ENCODE measurements around the gene CSMD2. TPM values are rescaled to one million over a fixed set of nuclear protein-coding genes. Genes with fewer than 3 reads are reported as not detected.

CSMD2 gene
- total RNA-seq, 2 donors from 2014 or later: not detected

- H3K27ac Mint-ChIP-seq: no peak overlapping the region
These were observed 350.0 kb downstream of the CSMD2 start for GRCh38 chr1:33815061-33815460.

DNA sequence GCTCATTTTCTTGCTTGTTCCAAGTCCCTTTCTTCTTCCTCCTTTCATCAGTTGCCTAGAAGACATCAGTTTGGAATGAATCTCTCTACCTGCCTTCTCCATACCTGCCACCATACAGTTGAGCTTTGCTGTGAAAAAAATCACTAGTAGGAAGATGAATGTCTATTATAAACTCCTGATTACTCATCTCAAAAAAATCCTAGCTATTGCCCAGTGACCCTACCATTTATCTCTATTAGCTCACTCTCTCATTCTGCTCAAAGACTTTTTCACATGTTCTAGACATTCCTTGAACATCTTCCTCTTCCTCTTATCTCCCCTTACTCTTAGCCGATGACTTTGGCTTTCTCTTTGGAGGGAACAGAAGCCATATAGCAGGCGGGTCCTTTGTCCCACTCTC, 350.9 kb downstream of the CSMD2 start:
- H3K36me3 Mint-ChIP-seq (ENCODE audit: low read depth): no peaks in the 10 kb centered on the region
- ATAC-seq (replicated peaks): no peak
- no peaks in the 10 kb centered on the region for H3K4me1 Mint-ChIP-seq
- H3K27ac Mint-ChIP-seq: no peak overlapping the region
- H3K4me3 Mint-ChIP-seq: no peak overlapping the region
- peaks cover 23% of the 10 kb centered on the region for H3K27me3 Mint-ChIP-seq
- peaks cover 3% of the 10 kb centered on the region for H3K9me3 Mint-ChIP-seq

More at GRCh38 chr1:33815061-33815460, 350.0 kb downstream of the CSMD2 start:
- Mint-ChIP-seq H3K4me3 (no peak overlapping the region), H3K27me3 (peaks cover 23% of the 10 kb centered on the region), H3K36me3 (ENCODE audit: low read depth) (no peaks in the 10 kb centered on the region), H3K9me3 (peaks cover 3% of the 10 kb centered on the region), H3K4me1 (no peaks in the 10 kb centered on the region)
- ATAC-seq (replicated peaks): no peak

GRCh38 chr1:33810571-33810970, 354.5 kb downstream of the CSMD2 start:
- H3K4me3 Mint-ChIP-seq: no peak overlapping the region
- H3K9me3 Mint-ChIP-seq: peaks cover 10% of the 10 kb centered on the region
- H3K27ac Mint-ChIP-seq: no peak overlapping the region
- H3K27me3 Mint-ChIP-seq: peaks cover 28% of the 10 kb centered on the region
- no peaks in the 10 kb centered on the region for H3K36me3 Mint-ChIP-seq (ENCODE audit: low read depth)
- no peaks in the 10 kb centered on the region for H3K4me1 Mint-ChIP-seq
- ATAC-seq (replicated peaks): no peak

DNA sequence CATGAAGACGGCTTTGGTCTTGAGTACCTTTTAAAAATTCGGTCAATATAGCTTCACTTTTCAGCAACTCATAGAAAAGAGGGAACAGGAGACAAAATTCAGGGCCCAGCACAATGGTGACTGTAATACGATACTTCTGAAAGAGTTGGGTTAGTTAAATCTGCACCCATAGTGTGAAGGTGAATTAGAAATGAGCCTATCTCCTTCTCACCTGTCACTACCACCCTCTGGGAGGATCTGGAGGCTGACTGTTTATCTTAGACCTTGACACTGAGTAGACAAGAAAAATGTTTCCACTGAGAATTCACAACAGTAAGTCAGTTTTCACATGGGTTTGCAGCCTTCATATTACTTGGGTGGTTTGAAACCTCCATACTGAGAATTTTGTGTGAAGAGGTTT, 359.0 kb downstream of the CSMD2 start:
- H3K4me1 Mint-ChIP-seq: no peaks in the 10 kb centered on the region
- no peak for ATAC-seq (replicated peaks)
- no peak overlapping the region for H3K4me3 Mint-ChIP-seq
- no peak overlapping the region for H3K27ac Mint-ChIP-seq
- H3K9me3 Mint-ChIP-seq: peaks cover 7% of the 10 kb centered on the region
- peaks cover 17% of the 10 kb centered on the region for H3K27me3 Mint-ChIP-seq
- H3K36me3 Mint-ChIP-seq (ENCODE audit: low read depth): no peaks in the 10 kb centered on the region

GRCh38 chr1:33802268-33802667, 362.8 kb downstream of the CSMD2 start:
- peaks cover 17% of the 10 kb centered on the region for H3K27me3 Mint-ChIP-seq
- H3K36me3 Mint-ChIP-seq (ENCODE audit: low read depth): no peaks in the 10 kb centered on the region
- peaks cover 8% of the 10 kb centered on the region for H3K9me3 Mint-ChIP-seq
- ATAC-seq (replicated peaks): no peak
- H3K4me3 Mint-ChIP-seq: no peak overlapping the region
- H3K4me1 Mint-ChIP-seq: no peaks in the 10 kb centered on the region
- H3K27ac Mint-ChIP-seq: no peak overlapping the region

DNA sequence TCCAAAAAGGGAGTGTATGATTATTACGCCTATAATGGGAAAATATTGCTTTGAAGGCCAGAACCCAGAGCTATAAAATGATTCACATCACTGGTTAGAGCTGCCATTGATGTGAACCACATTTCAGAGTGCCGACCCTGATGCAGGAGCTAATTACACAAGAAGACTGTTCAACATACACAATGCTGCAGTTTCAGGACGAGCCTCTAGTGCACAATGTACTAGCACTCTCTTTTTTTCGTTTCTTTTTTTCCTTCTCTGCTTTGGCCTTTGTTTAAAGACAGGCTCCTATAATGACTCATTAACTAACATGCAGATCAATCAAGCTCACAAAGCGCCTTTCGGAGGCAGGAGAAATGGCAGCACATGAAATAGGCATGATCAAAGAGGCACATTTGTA, 367.2 kb downstream of the CSMD2 start:
- H3K27me3 Mint-ChIP-seq: peaks cover 13% of the 10 kb centered on the region

GRCh38 chr1:33792651-33793050, 372.4 kb downstream of the CSMD2 start:
- no peaks in the 10 kb centered on the region for H3K36me3 Mint-ChIP-seq (ENCODE audit: low read depth)
- no peaks in the 10 kb centered on the region for H3K4me1 Mint-ChIP-seq

More for the DNA sequence above, 367.2 kb downstream of the CSMD2 start:
- H3K4me1 Mint-ChIP-seq: no peaks in the 10 kb centered on the region
- H3K27ac Mint-ChIP-seq: no peak overlapping the region
- no peak for ATAC-seq (replicated peaks)
- no peaks in the 10 kb centered on the region for H3K36me3 Mint-ChIP-seq (ENCODE audit: low read depth)
- peaks cover 16% of the 10 kb centered on the region for H3K9me3 Mint-ChIP-seq
- H3K4me3 Mint-ChIP-seq: no peak overlapping the region

DNA sequence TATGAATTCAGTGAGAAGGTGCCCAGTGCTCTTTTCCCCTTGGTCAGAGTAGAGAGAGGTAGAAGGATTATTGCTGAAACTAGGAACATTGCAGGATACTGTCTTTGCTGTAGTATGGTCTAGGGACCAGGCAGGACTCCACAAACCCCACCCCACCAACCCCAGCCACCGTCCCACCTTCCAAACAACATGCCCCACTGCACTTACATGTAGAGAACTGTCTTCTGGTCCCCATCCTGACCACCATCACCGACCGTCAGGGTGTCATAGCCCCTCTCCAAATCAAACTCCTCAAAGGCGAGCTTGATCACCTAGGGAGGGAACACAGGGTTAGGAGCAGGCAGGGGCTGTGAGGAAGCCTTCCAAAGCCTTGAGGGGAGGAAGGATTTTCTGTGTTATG, 372.8 kb downstream of the CSMD2 start:
- peaks cover 12% of the 10 kb centered on the region for H3K27me3 Mint-ChIP-seq
- H3K27ac Mint-ChIP-seq: no peak overlapping the region
- no peak for ATAC-seq (replicated peaks)
- H3K36me3 Mint-ChIP-seq (ENCODE audit: low read depth): no peaks in the 10 kb centered on the region
- peaks cover 11% of the 10 kb centered on the region for H3K9me3 Mint-ChIP-seq
- H3K4me3 Mint-ChIP-seq: no peak overlapping the region
- H3K4me1 Mint-ChIP-seq: no peaks in the 10 kb centered on the region

More at GRCh38 chr1:33792651-33793050, 372.4 kb downstream of the CSMD2 start:
- ATAC-seq (replicated peaks): no peak
- H3K27me3 Mint-ChIP-seq: peaks cover 12% of the 10 kb centered on the region
- H3K9me3 Mint-ChIP-seq: peaks cover 12% of the 10 kb centered on the region
- H3K4me3 Mint-ChIP-seq: no peak overlapping the region
- H3K27ac Mint-ChIP-seq: no peak overlapping the region

GRCh38 chr1:33791251-33791650, 373.8 kb downstream of the CSMD2 start:
- H3K9me3 Mint-ChIP-seq: peaks cover 9% of the 10 kb centered on the region
- no peak overlapping the region for H3K4me3 Mint-ChIP-seq
- H3K36me3 Mint-ChIP-seq (ENCODE audit: low read depth): no peaks in the 10 kb centered on the region
- ATAC-seq (replicated peaks): no peak
- no peaks in the 10 kb centered on the region for H3K4me1 Mint-ChIP-seq
- H3K27ac Mint-ChIP-seq: no peak overlapping the region
- H3K27me3 Mint-ChIP-seq: peaks cover 12% of the 10 kb centered on the region

GRCh38 chr1:33790577-33790976, 374.5 kb downstream of the CSMD2 start:
- no peaks in the 10 kb centered on the region for H3K36me3 Mint-ChIP-seq (ENCODE audit: low read depth)
- ATAC-seq (replicated peaks): no peak

GRCh38 chr1:33784876-33785275, 380.2 kb downstream of the CSMD2 start:
- no peaks in the 10 kb centered on the region for H3K4me1 Mint-ChIP-seq
- no peak overlapping the region for H3K4me3 Mint-ChIP-seq
- no peak for ATAC-seq (replicated peaks)
- H3K27ac Mint-ChIP-seq: no peak overlapping the region
- no peaks in the 10 kb centered on the region for H3K36me3 Mint-ChIP-seq (ENCODE audit: low read depth)
- peaks cover 17% of the 10 kb centered on the region for H3K27me3 Mint-ChIP-seq
- no peaks in the 10 kb centered on the region for H3K9me3 Mint-ChIP-seq

More at GRCh38 chr1:33790577-33790976, 374.5 kb downstream of the CSMD2 start:
- H3K4me3 Mint-ChIP-seq: no peak overlapping the region
- no peak overlapping the region for H3K27ac Mint-ChIP-seq
- H3K4me1 Mint-ChIP-seq: no peaks in the 10 kb centered on the region
- H3K9me3 Mint-ChIP-seq: peaks cover 9% of the 10 kb centered on the region
- H3K27me3 Mint-ChIP-seq: peaks cover 17% of the 10 kb centered on the region

DNA sequence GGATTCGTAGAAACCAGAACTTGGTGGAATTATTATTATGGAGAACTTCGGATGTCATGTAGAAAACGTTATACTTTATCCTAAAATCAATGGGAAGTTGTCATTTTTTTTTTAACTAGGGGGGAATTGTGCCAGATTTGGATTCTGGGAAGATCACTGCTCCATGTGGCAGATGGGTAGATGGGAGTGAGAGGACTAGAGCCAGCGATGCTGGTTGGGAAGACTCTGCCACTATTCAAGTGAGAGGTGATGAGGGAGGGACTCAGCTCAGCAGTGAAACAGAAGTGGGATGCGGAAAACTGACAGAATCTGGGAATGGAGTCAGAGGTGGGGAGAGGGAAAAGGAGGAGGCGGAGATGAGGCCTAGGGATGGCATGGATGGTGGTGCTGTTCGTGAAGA, 382.3 kb downstream of the CSMD2 start:
- H3K36me3 Mint-ChIP-seq (ENCODE audit: low read depth): no peaks in the 10 kb centered on the region
- H3K4me1 Mint-ChIP-seq: no peaks in the 10 kb centered on the region

DNA sequence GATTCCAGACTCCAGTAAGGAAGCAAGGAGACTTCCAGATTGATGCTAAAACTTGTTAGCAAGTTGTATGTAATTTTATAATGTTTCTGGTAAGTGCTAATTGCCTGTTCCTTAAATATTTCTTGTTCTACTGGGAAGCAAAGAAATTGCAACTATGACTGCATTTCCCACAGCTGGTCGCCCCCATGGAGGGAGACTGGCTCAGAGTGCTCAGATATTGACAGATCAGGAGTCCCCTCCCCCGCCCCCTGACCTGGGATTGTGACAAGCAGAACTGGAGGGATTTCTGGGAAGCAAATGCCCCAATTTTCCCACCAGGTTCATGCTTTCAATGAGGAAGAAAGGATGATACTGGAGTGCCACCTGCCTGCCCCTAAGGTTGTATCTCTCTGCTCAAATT, 383.4 kb downstream of the CSMD2 start:
- Mint-ChIP-seq H3K9me3 (no peaks in the 10 kb centered on the region), H3K4me3 (no peak overlapping the region), H3K36me3 (ENCODE audit: low read depth) (no peaks in the 10 kb centered on the region), H3K27me3 (peaks cover 25% of the 10 kb centered on the region), H3K27ac (no peak overlapping the region), H3K4me1 (no peaks in the 10 kb centered on the region)
- ATAC-seq (replicated peaks): no peak

More for the DNA sequence above, 382.3 kb downstream of the CSMD2 start:
- no peak for ATAC-seq (replicated peaks)
- no peak overlapping the region for H3K27ac Mint-ChIP-seq
- peaks cover 25% of the 10 kb centered on the region for H3K27me3 Mint-ChIP-seq
- no peak overlapping the region for H3K4me3 Mint-ChIP-seq
- H3K9me3 Mint-ChIP-seq: no peaks in the 10 kb centered on the region

- H3K4me3 Mint-ChIP-seq: no peak overlapping the region
- no peak for ATAC-seq (replicated peaks)
- H3K4me1 Mint-ChIP-seq: no peaks in the 10 kb centered on the region
- no peaks in the 10 kb centered on the region for H3K9me3 Mint-ChIP-seq
- no peak overlapping the region for H3K27ac Mint-ChIP-seq
- no peaks in the 10 kb centered on the region for H3K36me3 Mint-ChIP-seq (ENCODE audit: low read depth)
- peaks cover 21% of the 10 kb centered on the region for H3K27me3 Mint-ChIP-seq
These were observed 387.7 kb downstream of the CSMD2 start for GRCh38 chr1:33777337-33777736.

DNA sequence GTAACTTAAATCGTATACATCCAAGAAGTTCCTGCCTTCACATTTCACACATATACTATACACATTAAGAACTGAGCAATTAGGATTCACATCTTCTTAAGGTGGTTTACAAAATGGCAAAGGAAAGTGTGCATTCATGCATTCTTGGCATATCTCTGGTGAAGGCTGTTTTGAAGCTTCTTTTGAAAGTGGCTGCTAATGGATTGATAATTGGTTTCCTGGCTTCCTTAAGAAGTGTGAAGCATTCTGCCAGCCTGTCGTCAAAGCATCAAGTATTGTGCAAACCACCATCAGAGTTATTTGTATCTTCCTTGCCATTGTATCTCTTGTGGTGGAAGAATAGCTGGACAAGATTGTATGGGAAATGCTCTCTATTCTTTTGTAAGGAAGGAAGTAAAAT, 396.2 kb downstream of the CSMD2 start:
- H3K27ac Mint-ChIP-seq: no peak overlapping the region

DNA sequence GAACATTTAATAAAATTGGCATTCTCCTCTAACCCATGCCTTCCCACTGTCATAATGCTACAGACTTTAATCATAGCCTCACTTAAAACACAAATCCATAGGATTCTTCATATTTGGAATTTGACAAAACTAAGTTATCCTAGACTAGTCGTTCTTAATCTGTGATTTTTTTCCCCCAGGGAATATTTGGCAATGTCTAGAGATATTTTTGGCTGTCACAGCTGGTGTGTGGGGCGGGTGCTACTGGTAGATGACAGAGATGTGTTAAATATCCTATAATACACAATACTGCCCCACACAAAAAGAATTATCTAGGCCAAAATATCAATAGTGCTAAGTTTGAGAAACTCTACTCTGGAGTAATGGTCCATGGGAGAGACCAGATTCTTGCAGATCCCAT, 396.9 kb downstream of the CSMD2 start:
- peaks cover 10% of the 10 kb centered on the region for H3K27me3 Mint-ChIP-seq
- ATAC-seq (replicated peaks): no peak
- H3K27ac Mint-ChIP-seq: no peak overlapping the region
- H3K36me3 Mint-ChIP-seq (ENCODE audit: low read depth): no peaks in the 10 kb centered on the region
- H3K9me3 Mint-ChIP-seq: no peaks in the 10 kb centered on the region
- no peak overlapping the region for H3K4me3 Mint-ChIP-seq
- H3K4me1 Mint-ChIP-seq: no peaks in the 10 kb centered on the region

More for the DNA sequence above, 396.2 kb downstream of the CSMD2 start:
- no peaks in the 10 kb centered on the region for H3K36me3 Mint-ChIP-seq (ENCODE audit: low read depth)
- no peaks in the 10 kb centered on the region for H3K9me3 Mint-ChIP-seq
- H3K4me3 Mint-ChIP-seq: no peak overlapping the region
- no peak for ATAC-seq (replicated peaks)
- no peaks in the 10 kb centered on the region for H3K4me1 Mint-ChIP-seq
- peaks cover 14% of the 10 kb centered on the region for H3K27me3 Mint-ChIP-seq
